ENCODE data around the gene LYRM7.

DNA sequence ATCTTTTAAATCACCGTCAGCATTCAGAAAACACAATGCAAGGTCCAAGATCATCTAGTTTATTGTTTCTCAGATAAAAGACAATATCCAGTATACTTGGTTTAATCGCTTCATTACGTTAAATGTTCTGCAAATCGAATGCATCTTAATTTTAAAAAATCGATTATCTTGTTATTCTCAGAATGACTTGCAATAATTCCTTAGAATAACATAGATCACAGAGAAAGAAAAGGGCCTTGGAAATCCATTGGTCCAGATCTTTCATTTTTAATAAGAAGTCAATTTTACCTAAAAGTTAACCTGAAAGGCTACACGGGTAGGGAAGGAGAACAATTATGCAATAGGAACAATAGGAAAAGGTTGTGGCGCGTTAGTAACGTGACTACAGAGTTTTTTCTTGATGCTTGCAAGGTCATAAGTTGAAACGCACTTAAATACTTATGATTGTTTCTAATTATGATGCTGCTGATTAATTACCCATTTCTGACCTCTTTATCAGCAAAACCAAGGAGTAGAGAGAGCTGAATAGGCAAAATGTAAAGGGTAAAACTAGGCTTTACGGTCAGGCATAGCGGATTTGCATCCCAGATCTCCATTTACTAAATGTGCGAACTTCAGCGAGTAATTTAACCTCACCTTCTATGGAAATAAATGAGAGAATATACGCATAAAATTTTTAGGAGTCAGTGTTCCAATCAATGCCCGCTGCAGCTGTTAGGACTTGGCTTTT, 769 bp upstream of the LYRM7 start:
- TF ChIP-seq ETV6 (conservative IDR thresholded peaks at IDR 0.05 in 1 of 2, IDR thresholded peaks at IDR 0.05 in 1 of 2; ENCODE audit: borderline replicate concordance in 1 of 2, low read depth in 1 of 2) = no peak
- no peak for TF ChIP-seq POLR2AphosphoS5 (IDR thresholded peaks at IDR 0.05; ENCODE audit: low read length)
- TF ChIP-seq POLR2A (IDR thresholded peaks at IDR 0.05; ENCODE audit: low read depth, low read length) = no peak
